HL-60 (cell line): Measurements from ENCODE around the gene AKAP1.

Experiments
- CTCF ChIP-seq: IDR thresholded peaks from one replicate; pipeline ENCODE4 v1.5.1; 2011; ENCODE audit warnings: low read length, control low read depth, inconsistent platforms; ENCODE audit not compliant: insufficient read depth
- GABPA ChIP-seq: IDR thresholded peaks from 2 replicates; pipeline ENCODE4 v1.6.1; 2012; ENCODE audit warnings: low read depth
- POLR2AphosphoS5 ChIP-seq: IDR thresholded peaks from 2 replicates; pipeline ENCODE4 v1.6.1; 2012; ENCODE audit warnings: low read depth
- REST ChIP-seq: IDR thresholded peaks from 2 replicates; pipeline ENCODE4 v1.6.1; 2012; ENCODE audit warnings: low read depth; ENCODE audit not compliant: insufficient replicate concordance
- SPI1 ChIP-seq: IDR thresholded peaks from 2 replicates; pipeline ENCODE4 v1.6.1; 2012; ENCODE audit warnings: low read depth, mild to moderate bottlenecking, borderline replicate concordance

GRCh38 chr17:57135026-57135788 lies 50.2 kb downstream of the AKAP1 start:
- TF ChIP-seq GABPA (no peak), CTCF (no peak), SPI1 (no peak), REST (no peak), POLR2AphosphoS5 (no peak)
